ENCODE measurements around the gene SEC22B.
"Not testable (repeated sequence)": the region's sequence is repeated elsewhere in the genome, so short reads cannot be mapped to it uniquely, and the experiment has no call there.

The SEC22B gene

DNA sequence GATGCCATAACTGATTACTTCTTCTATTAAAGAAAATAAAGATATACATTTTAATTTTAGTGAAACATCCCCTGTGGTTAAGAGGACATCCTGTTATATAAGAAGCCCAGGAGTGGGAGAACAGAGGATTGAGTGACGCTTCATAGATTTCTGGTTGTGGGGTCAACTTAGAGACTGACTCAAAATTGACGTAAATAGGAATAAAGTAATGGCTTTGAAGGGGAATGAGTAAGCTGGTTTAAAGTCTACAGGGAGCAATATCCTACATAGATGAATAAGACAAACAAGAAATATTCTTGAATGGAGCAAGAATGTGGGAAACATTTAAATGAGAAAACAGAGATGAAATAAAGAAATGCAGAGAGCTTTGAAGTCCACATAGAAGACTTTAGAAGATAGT lies 60.2 kb downstream of the SEC22B start:
- DNase-seq (ENCODE audit: low spot score) = not testable (repeated sequence)

DNA sequence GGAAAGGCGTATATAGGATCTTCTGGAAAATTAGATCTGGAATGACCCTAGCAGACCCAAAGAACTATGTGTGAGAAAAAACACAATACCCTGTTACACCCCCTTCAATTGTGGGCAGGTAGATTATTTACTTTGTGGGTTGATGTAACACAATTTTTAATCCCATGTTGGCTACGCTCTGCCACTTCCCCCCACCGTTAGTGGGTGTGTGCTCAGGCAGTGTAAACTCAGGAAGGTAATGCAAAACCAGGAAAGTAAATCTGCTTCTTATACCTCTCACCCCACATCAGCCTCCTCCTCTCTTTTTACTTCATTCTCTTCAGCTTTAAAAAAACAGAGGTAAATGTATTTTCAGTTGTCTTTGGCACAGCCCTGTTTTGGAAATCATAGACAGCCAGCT lies 63.2 kb downstream of the SEC22B start:
- DNase-seq (ENCODE audit: low spot score) = not testable (repeated sequence)

DNA sequence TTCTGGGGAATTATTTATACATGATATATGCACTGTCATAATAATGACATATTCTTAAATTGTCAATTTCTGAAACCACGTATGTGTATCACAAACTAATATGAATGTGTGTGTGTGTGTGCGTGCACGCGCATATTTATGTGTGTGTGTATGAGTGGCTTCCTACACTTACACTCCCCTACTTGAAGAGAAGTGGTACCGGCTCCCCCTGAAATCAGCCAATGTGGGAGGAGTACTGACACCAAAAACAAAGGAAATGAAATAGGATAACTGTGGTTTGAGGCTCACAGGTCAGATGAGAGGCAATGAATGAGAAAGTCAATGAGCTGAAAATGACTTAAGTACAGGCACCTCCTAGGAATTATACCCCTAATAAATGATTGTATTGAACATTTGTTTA lies 64.1 kb downstream of the SEC22B start:
- not testable (repeated sequence) for DNase-seq (ENCODE audit: low spot score)

DNA sequence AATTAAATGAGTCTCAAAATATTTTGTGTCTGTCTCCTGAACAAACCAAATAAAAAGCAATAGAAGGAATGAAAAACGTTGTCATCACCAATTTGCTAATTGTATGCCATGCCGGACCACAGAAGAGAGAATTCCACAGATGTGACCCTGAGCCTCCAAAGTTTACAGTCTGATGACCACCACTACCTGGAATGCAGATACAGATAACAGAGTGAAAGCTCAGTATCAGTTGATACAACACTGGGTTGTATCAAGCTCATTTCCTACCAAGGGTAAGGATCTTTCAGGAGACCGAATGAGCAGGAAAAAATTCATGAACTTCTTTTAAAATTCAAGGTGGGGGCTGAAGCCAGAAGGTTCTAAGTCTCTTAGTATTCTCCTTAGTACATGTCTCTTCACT lies 64.5 kb downstream of the SEC22B start:
- DNase-seq (ENCODE audit: low spot score) = not testable (repeated sequence)

DNA sequence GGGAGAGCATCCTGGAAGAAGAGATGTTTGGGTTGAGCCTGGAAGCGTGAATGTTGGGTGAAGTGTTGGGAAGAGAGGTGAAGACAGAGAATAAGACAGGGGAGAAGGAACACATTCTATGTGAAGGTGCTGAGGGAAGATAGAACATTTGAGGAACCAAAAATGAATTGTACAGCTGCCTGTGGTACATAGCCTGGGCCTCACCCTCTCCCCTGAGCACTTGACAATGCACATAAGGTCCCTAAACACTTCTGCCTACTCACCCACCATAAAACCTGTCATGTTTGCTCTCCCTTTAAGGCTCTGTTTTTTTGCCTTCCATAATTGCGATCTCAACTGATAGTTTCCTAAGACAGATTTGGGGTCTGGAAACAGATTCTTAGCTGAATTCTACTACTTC lies 65.3 kb downstream of the SEC22B start:
- DNase-seq (ENCODE audit: low spot score) = not testable (repeated sequence)

DNA sequence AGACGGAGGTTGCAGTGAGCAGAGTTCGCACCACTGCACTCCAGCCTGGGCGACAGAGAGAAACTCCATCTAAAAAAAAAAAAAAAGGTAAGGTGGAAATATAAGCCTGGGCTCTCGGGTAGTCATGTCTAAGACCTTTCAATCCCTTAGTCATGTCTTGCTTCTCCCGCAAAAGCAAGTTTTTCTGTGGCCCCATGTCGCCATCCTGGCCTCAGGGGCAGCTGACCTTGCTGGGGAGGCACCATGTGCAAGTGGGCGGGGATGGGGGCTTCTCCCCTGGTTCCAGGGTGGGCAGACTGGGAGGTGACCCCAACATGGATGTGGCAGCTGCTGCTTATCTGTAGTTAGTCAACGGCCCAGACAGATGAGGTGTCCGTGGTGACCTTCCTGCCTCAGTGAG lies 66.7 kb downstream of the SEC22B start:
- not testable (repeated sequence) for DNase-seq (ENCODE audit: low spot score)

DNA sequence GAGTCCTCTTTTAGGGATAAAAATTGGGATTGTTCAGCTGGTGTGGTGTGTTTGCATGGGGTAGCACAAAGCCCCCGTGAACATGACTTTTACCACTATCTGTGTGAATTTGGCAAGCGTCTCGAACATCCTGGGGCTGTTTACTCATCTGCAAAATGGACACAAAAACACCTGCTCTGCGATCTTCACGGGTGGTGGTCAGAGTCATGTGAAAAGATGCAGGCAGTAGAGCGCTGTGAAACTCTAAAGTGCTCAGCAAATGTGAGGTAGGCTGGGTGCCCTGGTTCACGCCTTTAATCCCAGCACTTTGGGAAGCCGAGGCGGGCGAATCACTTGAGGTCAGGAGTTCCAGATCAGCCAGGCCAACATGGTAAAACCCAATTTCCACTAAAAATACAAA lies 67.1 kb downstream of the SEC22B start:
- DNase-seq (ENCODE audit: low spot score) = not testable (repeated sequence)

DNA sequence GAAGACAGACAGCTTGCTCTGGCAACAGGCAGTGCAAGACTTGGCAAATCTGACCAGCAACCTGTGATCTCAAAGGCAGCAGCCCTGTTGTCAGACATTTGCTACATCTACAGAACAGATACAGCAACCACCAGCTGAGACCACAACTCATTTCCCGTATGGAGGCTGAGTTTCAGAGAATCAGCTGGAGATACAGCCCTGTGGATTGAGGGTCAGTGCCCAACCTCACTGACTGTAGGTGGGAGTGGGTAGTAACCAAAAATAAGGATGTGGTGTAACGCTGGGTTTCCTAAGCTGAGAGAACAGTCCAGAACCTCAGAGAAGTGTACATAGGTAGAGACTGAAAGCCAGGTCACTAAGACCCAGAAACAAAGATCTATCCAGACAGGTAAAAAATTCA lies 71.0 kb downstream of the SEC22B start:
- DNase-seq (ENCODE audit: low spot score) = not testable (repeated sequence)

DNA sequence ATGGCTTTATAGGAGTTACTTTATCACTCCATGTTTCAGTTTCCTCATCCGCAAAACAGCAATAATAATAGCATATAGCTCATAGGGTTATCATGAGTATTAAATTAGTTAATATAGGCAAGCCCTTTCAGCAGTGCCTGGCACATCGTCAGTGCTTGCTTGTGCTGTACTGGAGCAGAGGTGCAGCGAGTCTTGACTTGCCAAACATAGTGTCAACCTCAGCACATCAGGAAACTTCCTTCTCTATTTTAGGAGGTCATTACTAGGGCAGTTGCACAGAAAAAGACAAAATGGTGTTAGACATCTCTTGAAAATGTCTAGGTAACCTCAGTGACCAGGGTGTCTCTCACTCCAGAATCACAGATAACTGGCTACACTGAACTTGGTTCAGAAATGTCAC lies 72.6 kb downstream of the SEC22B start:
- not testable (repeated sequence) for DNase-seq (ENCODE audit: low spot score)

DNA sequence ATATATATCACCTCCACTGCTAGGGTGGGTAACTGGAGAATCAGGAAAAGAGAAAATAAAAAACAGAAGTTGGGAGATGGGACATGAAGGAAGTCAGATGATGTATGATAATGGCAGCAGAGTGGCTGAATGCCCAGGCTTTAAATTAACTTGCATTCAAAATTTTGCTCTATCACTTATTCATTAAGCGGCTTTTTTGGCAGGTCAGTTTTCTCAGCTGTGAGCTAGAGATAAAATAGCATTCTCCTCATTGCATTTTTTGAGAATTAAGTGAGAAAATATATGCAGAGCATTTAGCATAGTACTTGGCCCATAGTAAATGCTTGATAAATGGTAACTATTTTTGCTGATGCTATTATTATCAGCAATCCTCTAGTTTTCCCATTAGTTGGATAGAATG lies 74.7 kb downstream of the SEC22B start:
- DNase-seq (ENCODE audit: low spot score) = not testable (repeated sequence)
